GM19372 (cell line): Measurements from ENCODE around the gene ZNF808.
"Not testable (repeated sequence)": the region's sequence is repeated elsewhere in the genome, so short reads cannot be mapped to it uniquely, and the experiment has no call there.

ENCODE experiments used
- ATAC-seq: cut with Tn5 transposase; IDR thresholded peaks from one replicate; pipeline ENCODE4 v1.9.1; 2021; ENCODE audit warnings: mild to moderate bottlenecking, low read depth, moderate library complexity; ENCODE audit not compliant: unreplicated experiment

ZNF808 gene

DNA sequence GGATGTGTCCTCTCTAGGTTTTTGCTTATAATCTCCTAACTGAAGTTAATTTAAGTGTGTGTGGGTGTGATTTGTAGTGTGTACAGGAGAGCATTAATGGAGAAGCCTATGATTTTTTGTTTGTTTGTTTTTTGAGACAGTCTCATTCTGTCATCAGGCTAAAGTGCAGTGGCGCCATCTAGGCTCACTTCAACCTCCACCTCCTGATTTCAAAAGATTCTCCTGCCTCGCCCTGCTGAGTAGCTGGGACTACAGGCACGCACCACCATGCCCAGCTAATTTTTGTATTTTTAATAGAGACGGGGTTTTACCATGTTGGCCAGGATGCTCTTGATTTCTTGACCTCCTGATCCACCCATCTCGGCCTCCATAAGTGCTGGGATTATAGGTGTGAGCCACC, 63.3 kb downstream of the ZNF808 start:
- ATAC-seq, result no peak

DNA sequence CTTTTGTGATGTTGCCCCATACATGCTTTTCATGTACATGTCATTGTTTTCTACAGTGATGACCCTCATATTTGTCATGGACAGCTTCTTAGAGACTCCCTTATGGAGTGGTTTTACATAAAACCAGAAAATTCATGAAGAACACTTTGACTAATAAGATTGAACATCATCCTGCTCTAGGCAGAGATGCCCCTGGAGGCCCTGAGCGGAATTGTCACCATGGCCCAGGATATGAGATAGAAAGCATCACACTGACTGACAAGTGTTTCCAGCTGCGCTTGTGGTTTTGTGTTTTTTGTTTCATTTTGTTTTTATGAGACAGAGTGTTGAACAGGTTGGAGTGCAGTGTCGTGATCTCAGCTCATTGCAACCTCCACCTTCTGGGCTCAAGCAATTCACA, 64.8 kb downstream of the ZNF808 start:
- ATAC-seq, result no peak

DNA sequence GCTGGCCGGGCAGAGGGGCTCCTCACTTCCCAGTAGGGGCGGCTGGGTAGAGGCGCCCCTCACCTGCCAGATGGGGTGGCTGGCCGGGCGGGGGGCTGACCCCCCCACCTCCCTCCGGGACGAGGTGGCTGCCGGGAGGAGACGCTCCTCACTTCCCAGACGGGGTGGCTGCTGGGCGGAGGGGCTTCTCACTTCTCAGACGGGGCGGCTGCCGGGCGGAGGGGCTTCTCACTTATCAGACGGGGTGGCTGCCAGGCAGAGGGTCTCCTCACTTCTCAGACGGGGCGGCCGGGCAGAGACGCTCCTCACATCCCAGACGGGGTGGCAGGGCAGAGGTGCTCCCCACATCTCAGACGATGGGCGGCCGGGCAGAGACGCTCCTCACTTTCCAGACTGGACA, 66.0 kb downstream of the ZNF808 start:
- ATAC-seq, result not testable (repeated sequence)

DNA sequence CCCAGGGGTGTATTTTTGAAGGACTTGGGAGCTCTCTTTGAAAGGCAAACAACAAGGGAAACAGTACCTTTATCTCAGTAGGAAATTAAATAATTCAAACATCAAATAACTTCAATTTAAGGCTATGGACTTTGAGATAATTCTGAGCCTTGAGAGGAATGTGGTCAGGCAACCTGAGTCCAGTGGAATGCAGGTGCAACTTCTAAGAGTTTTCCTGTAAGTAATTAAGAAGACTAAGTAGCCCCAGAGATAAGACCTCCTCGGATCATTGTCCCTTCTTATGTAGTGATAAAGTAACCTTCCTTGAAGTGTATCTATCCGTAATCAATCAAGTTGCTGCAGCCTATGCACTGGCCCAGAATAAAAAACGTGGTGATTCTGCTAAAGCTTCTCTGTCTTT, 71.8 kb downstream of the ZNF808 start:
- no peak for ATAC-seq

DNA sequence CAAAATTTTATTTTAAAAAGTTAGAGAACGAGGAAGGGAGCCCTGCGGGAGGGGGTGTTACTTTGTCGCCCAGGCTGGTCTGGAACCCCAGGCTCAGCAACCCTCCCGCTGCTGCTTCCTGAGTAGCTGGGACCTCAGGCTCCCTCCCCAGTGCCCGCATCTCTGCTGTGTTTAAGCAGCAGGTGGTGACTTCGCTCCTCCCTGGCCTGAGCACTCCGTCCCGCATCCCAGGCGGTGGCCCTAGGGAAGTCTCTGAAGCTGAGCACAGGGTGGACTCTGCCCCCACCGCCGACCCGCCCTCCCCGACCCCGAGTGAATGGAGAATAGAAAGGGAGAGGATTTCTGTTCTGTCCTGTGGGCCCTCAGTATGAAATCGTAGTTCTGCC, 73.2 kb downstream of the ZNF808 start:
- peak; percentile 18 for ATAC-seq

DNA sequence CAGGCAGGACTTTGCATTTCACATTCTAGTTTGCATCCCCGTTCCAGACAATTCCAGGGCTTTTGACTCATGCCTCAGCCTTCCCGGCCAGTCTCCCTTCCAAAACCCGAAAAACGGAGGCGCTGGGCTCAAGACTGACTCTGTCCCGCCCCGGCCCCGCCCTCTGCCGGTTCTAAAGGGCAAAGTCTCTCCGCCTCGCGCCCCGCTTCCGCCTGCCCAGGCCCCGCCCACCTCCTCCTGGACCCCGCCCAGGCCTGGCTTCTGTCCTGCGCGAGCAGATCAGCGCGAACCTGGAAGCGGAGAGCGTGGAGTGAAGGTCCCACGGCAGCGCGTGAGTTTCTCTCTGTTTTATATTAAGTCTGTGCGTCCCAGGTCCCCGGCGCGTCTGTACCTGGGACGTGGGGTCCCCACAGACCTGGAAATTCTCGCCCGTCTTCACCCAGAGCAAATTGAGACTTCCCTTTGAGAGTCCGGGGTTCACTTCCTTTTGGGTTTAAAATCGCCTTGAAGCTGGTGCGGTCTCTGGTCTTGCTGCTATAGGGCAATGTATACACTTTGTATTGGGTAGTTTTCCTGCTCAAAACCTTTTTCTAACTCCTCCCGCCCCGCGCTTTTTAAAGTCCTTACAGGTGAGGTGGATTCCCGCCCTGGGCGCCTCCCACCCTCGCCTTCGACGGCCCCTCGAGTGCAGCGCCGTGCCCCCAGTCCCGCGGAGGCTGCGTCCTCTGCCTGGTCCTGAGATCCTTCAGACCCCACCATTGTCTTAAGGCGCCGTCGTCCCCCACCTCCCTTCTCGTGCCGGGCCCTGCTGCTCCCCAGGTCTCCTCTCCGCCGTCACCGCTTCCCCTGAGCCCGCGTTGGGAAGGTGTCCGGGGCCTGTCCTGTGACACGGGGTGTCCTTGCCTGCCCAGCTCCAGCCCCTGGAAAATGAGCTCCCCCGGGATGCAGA, 73.8 kb downstream of the ZNF808 start:
- peak; percentile 97 for ATAC-seq

DNA sequence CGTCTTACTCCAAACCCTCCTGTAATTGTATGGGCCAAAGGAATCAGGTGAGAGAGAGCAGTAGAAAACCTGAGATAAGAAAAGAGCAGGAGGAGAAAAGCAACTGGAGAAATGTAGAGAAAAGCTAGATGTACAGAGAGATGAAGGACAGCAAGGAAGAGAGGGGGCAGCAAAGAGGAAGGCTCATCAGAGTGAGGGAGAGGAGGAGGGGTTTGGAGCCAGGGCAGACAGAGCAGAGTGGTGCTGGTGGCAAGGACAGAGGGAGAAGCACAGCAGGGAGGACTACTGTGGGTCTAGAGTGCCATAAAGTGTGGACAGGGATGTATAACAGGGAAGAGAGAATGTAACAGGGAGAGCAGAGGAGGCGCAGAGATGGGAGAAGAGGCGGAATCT, 74.5 kb downstream of the ZNF808 start:
- not testable (repeated sequence) for ATAC-seq

DNA sequence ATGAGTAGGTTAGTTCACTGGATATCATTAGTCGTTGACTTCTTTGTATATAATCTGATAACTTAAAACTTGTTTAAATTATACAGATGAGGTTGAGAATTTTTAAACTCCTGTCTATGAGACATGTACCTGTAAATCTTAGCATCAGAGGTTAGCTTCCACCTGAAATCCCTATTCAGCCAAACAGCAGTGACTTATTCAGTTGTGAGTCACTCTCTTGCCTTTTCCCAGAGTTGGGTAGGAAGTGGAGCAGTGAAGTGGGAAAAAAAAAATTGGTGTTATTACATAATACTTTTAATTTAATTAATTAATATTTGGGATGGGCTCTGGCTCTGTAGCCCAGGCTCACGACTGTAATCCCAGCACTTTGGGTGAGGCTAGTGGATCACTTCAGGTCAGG, 75.5 kb downstream of the ZNF808 start:
- no peak for ATAC-seq

DNA sequence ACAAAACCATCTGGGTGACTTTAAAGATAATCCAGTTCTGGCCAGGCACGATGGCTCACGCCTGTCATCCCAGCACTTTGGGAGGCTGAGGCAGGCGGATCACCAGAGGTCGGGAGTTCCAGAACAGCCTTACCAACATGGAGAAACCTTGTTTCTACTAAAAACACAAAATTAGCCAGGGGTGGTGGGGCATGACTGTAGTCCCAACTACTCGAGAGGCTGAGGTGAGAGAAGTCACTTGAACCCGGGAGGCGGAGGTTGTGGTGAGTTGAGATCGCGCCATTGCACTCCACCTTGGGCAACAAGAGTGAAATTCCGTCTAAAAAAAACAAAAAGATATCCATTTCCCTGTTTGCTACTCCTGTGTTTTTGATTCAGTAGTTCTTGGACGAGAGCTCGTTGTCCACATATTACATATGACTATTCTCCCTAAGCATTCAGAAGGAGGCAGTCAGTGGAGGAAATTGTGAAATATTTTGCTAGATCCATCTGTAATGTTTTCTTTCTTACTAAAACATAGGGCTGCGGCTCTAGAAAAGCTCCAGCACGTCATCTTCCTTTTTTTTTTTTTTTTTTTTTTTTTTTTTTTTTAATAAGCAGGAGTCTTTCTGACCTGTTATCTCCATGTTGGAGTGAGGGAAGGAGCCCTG, 76.2 kb downstream of the ZNF808 start:
- no peak for ATAC-seq
